A549 (cell line): Measurements from ENCODE around the gene SH3PXD2A. TPM values are rescaled to one million over a fixed set of nuclear protein-coding genes. Genes with fewer than 3 reads are reported as not detected.
"Not testable (repeated sequence)": the region's sequence is repeated elsewhere in the genome, so short reads cannot be mapped to it uniquely, and the experiment has no call there.

Experiments
- ATAC-seq, 2 experiments: fragments of 200-7000 bp in 1 of 2; fragments of >200 bp in 1 of 2; cut with Nextera tagmentation in 1 of 2; cut with Tn5 transposase in 1 of 2; 3 replicates each; pipeline versions ENCODE4 v1.8.0 to v1.9.1; 2018 to 2020; ENCODE audit warnings: mild to moderate bottlenecking in 1 of 2, moderate library complexity in 1 of 2
- CTCF ChIA-PET: fragments of 300-600 bp; sonication (Branson Sonifier 250); formaldehyde crosslinking; extraction: SDS; loops from one replicate; lab custom pipeline; 2021; ENCODE audit warnings: antibody characterized with exemption, inconsistent platforms; lab: Yijun Ruan, JAX
- POLR2A ChIA-PET: fragments of 350-600 bp; formaldehyde crosslinking; extraction: SDS; loops from one replicate; lab custom pipeline; 2021; ENCODE audit warnings: antibody characterized with exemption, inconsistent platforms; lab: Yijun Ruan, JAX
- DNase-seq, 2 experiments: peaks; one replicate each; pipeline versions ENCODE4 v3.0.0 to v3.0.0-alpha.2; 2011 to 2016; ENCODE audit warnings: low read depth in 1 of 2, low spot score in 1 of 2
- FAIRE-seq: peaks from 2 replicates; lab custom pipeline; 2011; peaks lifted over from hg19 to GRCh38; lab: Jason Lieb, UNC
- H3K27ac ChIP-seq, 2 experiments: fragments of >200 bp; sonication (Bioruptor Twin); formaldehyde crosslinking; 3 replicates each; pipeline ENCODE4 v1.5.1; 2016 to 2017
- H3K4me1 ChIP-seq: fragments of >200 bp; sonication (Bioruptor Twin); formaldehyde crosslinking; 3 replicates; pipeline ENCODE4 v1.6.1; 2016
- H3K4me2 ChIP-seq: fragments of >200 bp; sonication (Bioruptor Twin); formaldehyde crosslinking; 3 replicates; pipeline ENCODE4 v1.6.1; 2016
- H3K4me3 ChIP-seq: fragments of >200 bp; sonication (Bioruptor Twin); formaldehyde crosslinking; 3 replicates; pipeline ENCODE4 v1.5.1; 2016
- H3K9me3 ChIP-seq: fragments of >200 bp; sonication (Bioruptor Twin); formaldehyde crosslinking; 3 replicates; pipeline ENCODE4 v1.6.1; 2016
- EP300 ChIP-seq, 2 experiments: fragments of >200 bp; sonication (Bioruptor Twin); formaldehyde crosslinking; IDR thresholded peaks; 2 replicates in 1 of 2; 3 replicates in 1 of 2; pipeline ENCODE4 v1.6.1; 2016 to 2017
- FOXS1 ChIP-seq: fragments of 250-450 bp; sonication (Bioruptor Pico); IDR thresholded peaks from 2 replicates; pipeline ENCODE4 v1.5.0; 2020; ENCODE audit warnings: mild to moderate bottlenecking, moderate library complexity
- HDAC2 ChIP-seq: fragments of 200-600 bp; sonication (generic); IDR thresholded peaks from 2 replicates; pipeline ENCODE4 v1.6.1; 2016
- HEYL ChIP-seq: fragments of 250-450 bp; sonication (Bioruptor Pico); IDR thresholded peaks from 2 replicates; pipeline ENCODE4 v1.8.0; 2021; ENCODE audit warnings: mild to moderate bottlenecking, moderate library complexity
- HOXA7 ChIP-seq: fragments of 250-450 bp; sonication (Bioruptor Pico); IDR thresholded peaks from 2 replicates; pipeline ENCODE4 v1.5.0; 2020; ENCODE audit warnings: mild to moderate bottlenecking, moderate library complexity
- JUN ChIP-seq, 2 experiments: fragments of >200 bp; sonication (Bioruptor Twin); formaldehyde crosslinking; IDR thresholded peaks; 2 replicates in 1 of 2; 3 replicates in 1 of 2; pipeline ENCODE4 v1.6.1; 2016 to 2017
- JUNB ChIP-seq: fragments of >200 bp; sonication (Bioruptor Twin); formaldehyde crosslinking; IDR thresholded peaks from 2 replicates; pipeline ENCODE4 v1.6.1; 2016
- KDM1A ChIP-seq: fragments of 200-600 bp; sonication (generic); IDR thresholded peaks from 2 replicates; pipeline ENCODE4 v1.6.1; 2016; ENCODE audit warnings: low read depth, mild to moderate bottlenecking
- MAFK ChIP-seq: fragments of 450-650 bp; IDR thresholded peaks from 2 replicates; pipeline ENCODE4 v1.6.1; 2014; ENCODE audit not compliant: partially characterized antibody
- MAZ ChIP-seq: fragments of 150-350 bp; IDR thresholded peaks from 2 replicates; pipeline ENCODE4 v1.6.1; 2014; ENCODE audit warnings: antibody characterized with exemption, low read depth, low read length, borderline replicate concordance
- MYC ChIP-seq: IDR thresholded peaks from 2 replicates; pipeline ENCODE4 v1.6.1; 2012; ENCODE audit warnings: mild to moderate bottlenecking, inconsistent platforms, low read length, improper control_type of control experiment, borderline replicate concordance
- NFE2L2 ChIP-seq: fragments of 150-350 bp; conservative IDR thresholded peaks from 2 replicates; pipeline ENCODE4 v1.6.1; 2014; ENCODE audit warnings: low read length
- NR3C1 ChIP-seq: fragments of >200 bp; sonication (Bioruptor Twin); formaldehyde crosslinking; IDR thresholded peaks from 3 replicates; pipeline ENCODE4 v1.6.1; 2017
- RARB ChIP-seq: fragments of 250-450 bp; sonication (Bioruptor Pico); IDR thresholded peaks from 2 replicates; pipeline ENCODE4 v1.8.0; 2021; ENCODE audit warnings: mild to moderate bottlenecking, moderate library complexity
- RNF2 ChIP-seq: fragments of 200-600 bp; sonication (generic); IDR thresholded peaks from 2 replicates; pipeline ENCODE4 v1.6.1; 2016; ENCODE audit warnings: low read depth, mild to moderate bottlenecking, antibody characterized with exemption, moderate library complexity, borderline replicate concordance
- TP53 ChIP-seq: fragments of 250-450 bp; sonication (Bioruptor Pico); IDR thresholded peaks from 2 replicates; pipeline ENCODE4 v1.5.0; 2021; ENCODE audit warnings: mild to moderate bottlenecking, moderate library complexity
- ZNF302 ChIP-seq: fragments of 250-450 bp; sonication (Bioruptor Pico); IDR thresholded peaks from 2 replicates; pipeline ENCODE4 v1.9.0; 2021; ENCODE audit warnings: inconsistent platforms, mild to moderate bottlenecking, moderate library complexity
- WGBS: methylation state at CpG from one replicate; pipeline ENCODE4 v1.1.6; 2017; ENCODE audit errors: missing lambda C conversion rate; 5-methylcytosine and 5-hydroxymethylcytosine counted together
- polyA plus RNA-seq, 4 experiments: library from polyadenylated mRNA; depleted of rRNA in 3 of 4; stranded (reverse); fragments of >200 nt; fragmentation: RNase III in 1 of 4; extraction: RNeasy Plus Mini Kit Qiagen cat#74134 plus additional on column Dnase treatment in 1 of 4; gene quantifications; 2 replicates in 3 of 4; 3 replicates in 1 of 4; pipeline ENCODE4 v1.2.3, GENCODE V29; 2011 to 2017
- TF ChIP-seq, protein P1 (sequence below): fragments of 200-600 bp; sonication (generic); IDR thresholded peaks from 2 replicates; pipeline ENCODE4 v1.6.1; 2016; ENCODE audit warnings: antibody characterized with exemption, mild to moderate bottlenecking, moderate library complexity

Gene SH3PXD2A
- polyA plus RNA-seq, 2 of the 4 experiments (the other 2 are of a cell fraction): 2.4 to 3.9 TPM

DNA sequence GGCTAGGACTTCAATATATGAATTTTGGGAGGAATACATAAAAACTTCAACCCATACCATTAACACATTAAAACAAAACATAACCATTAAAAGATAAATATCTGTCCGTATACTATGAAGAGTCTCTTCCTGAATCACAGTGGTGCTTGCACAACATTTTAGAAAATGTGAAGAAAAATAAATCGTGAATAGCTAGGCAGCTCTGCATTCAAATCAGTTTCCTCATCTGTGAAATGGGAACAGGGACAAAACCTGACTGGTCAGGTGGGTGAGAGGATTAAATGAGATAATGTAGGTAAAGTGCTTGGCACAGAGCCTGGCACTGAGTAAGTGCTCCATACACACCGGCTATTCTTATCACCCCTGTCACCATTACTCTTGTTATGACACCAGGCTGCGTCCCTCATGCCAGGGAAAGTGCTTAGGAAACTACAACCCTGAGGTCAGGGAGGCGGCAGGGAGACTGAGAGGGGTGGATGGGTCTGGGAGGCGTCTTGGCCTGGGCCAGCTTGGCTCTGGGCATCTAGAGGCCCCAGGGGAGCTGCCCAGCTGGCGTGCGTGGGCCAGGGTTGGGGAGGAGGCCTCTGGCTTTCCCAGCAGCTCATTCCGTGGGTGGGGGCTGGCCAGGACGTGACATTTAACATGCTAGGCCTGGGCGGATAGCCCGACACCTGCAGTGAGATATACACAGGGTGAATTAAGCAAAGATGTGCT lies 78.3 kb downstream of the SH3PXD2A start:
- H3K4me3 ChIP-seq: no peak overlapping the region
- WGBS: 77% methylated on average over 12 of the region's 12 CpGs
- H3K27ac ChIP-seq: no peak overlapping the region
- ChIA-PET CTCF (interaction anchor here (0.9 to 1.4 kb wide), 2 partner anchors 16 to 19 kb away, joined by 3 read pairs; no protein-coding TSS in a partner anchor), POLR2A (no interaction called here)
- peaks cover 7% of the 10 kb centered on the region; the same call in 1 of the 3 replicates for H3K9me3 ChIP-seq
- ATAC-seq: no peak
- TF ChIP-seq RARB (CRISPR knock-in tag) (no peak), HDAC2 (0 out of 2 replicates have a peak, but pooled peaks have one; percentile 33), KDM1A (peak; percentile 71; the same call in 1 of the 2 replicates)
- H3K4me1 ChIP-seq: peaks cover 19% of the 10 kb centered on the region
- no peak for DNase-seq
- H3K4me2 ChIP-seq: no peak overlapping the region
- no peak for FAIRE-seq

DNA sequence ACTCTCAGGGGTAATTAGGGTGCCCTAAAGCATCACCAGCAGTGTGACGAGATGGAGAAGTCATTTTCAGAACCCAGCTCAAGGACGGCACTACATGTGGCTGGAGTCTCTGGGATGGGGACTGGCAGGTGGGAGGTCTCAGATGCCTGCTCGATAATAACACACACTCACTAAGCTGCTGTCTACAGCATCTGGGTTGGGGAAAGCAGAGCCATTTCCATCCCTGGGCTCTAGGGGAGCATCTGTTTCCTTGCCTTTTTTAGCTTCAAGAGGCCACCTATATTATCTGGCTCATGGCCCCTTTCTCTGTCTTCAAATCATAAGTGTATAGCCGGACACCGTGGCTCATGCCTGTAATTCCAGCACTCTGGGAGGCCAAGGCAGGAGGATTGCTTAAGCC lies 79.6 kb downstream of the SH3PXD2A start:
- ATAC-seq (no peak), DNase-seq (no peak), FAIRE-seq (no peak)
- no peak overlapping the region for H3K4me3 ChIP-seq
- H3K4me1 ChIP-seq: peaks cover 12% of the 10 kb centered on the region; the same call in 2 of the 3 replicates
- ChIA-PET POLR2A (no interaction called here), CTCF (interaction anchor here (0.8 to 1.7 kb wide), 4 partner anchors 13 to 63 kb away, joined by 3 to 4 read pairs (median 3); no protein-coding TSS in a partner anchor)
- TF ChIP-seq NFE2L2: no peak
- no peak for TF ChIP-seq JUN (IDR thresholded peaks at IDR 0.05)
- no peak for TF ChIP-seq FOXS1
- no peak for TF ChIP-seq MAFK
- no peak for TF ChIP-seq JUNB
- no peak for TF ChIP-seq HEYL (CRISPR knock-in tag)
- no peak for TF ChIP-seq MAZ
- TF ChIP-seq HOXA7 (CRISPR knock-in tag): no peak
- TF ChIP-seq EP300 (IDR thresholded peaks at IDR 0.05): no peak
- no peak for TF ChIP-seq MYC
- TF ChIP-seq HDAC2: no peak
- TF ChIP-seq, protein P1, sequence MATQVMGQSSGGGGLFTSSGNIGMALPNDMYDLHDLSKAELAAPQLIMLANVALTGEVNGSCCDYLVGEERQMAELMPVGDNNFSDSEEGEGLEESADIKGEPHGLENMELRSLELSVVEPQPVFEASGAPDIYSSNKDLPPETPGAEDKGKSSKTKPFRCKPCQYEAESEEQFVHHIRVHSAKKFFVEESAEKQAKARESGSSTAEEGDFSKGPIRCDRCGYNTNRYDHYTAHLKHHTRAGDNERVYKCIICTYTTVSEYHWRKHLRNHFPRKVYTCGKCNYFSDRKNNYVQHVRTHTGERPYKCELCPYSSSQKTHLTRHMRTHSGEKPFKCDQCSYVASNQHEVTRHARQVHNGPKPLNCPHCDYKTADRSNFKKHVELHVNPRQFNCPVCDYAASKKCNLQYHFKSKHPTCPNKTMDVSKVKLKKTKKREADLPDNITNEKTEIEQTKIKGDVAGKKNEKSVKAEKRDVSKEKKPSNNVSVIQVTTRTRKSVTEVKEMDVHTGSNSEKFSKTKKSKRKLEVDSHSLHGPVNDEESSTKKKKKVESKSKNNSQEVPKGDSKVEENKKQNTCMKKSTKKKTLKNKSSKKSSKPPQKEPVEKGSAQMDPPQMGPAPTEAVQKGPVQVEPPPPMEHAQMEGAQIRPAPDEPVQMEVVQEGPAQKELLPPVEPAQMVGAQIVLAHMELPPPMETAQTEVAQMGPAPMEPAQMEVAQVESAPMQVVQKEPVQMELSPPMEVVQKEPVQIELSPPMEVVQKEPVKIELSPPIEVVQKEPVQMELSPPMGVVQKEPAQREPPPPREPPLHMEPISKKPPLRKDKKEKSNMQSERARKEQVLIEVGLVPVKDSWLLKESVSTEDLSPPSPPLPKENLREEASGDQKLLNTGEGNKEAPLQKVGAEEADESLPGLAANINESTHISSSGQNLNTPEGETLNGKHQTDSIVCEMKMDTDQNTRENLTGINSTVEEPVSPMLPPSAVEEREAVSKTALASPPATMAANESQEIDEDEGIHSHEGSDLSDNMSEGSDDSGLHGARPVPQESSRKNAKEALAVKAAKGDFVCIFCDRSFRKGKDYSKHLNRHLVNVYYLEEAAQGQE: no peak
- TF ChIP-seq KDM1A: no peak
- TF ChIP-seq ZNF302: no peak
- no peak for TF ChIP-seq RNF2
- TF ChIP-seq NR3C1: no peak
- no peak for TF ChIP-seq TP53 (CRISPR knock-in tag)
- 0 out of 3 replicates have a peak, but pooled peaks cover 4% of the 10 kb centered on the region for H3K9me3 ChIP-seq
- H3K4me2 ChIP-seq: no peak overlapping the region
- no peak overlapping the region for H3K27ac ChIP-seq
- 91% methylated on average over 5 of the region's 5 CpGs for WGBS

DNA sequence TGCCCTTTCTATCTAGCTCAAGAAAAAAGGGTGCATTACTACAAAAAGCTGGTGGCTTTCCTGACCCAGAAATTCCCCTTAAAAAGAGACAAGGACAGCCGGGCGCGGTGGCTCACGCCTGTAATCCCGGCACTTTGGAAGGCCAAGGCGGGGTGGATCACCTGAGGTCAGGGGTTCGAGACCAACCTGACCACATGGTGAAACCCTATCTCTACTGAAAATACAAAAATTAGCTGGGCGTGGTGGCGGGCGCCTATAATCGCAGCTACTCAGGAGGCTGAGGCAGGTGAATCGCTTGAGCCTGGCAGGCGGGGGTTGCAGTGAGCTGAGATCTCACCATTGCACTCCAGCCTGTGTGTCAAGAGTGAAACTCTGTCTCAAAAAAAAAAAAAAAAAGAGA lies 82.5 kb downstream of the SH3PXD2A start:
- not testable (repeated sequence) for DNase-seq, ATAC-seq, FAIRE-seq, H3K9me3 ChIP-seq
- Histone ChIP-seq H3K27ac (peak overlapping the region; percentile 70 to 81; a peak in 5 of 6 replicates), H3K4me2 (peak overlapping the region; percentile 66), H3K4me3 (peak overlapping the region; percentile 41; the same call in 2 of the 3 replicates), H3K4me1 (peaks cover 12% of the 10 kb centered on the region; the same call in 2 of the 3 replicates)
- 85% methylated on average over 13 of the region's 13 CpGs for WGBS
- ChIA-PET CTCF (interaction anchor here (0.6 to 2.4 kb wide), 6 partner anchors 9 to 82 kb away, joined by 3 to 8 read pairs (median 4); no protein-coding TSS in a partner anchor), POLR2A (interaction anchor here (2.0 kb wide), 1 partner anchor 15 kb away, joined by 6 read pairs; no protein-coding TSS in a partner anchor)
